Uterus (tissue), 4 donors: ENCODE data around the gene TSPAN9. TPM values are rescaled to one million over a fixed set of nuclear protein-coding genes. Genes with fewer than 3 reads are reported as not detected.

Experiments used
- DNase-seq, 2 donors: peaks; one replicate each; pipeline ENCODE4 v3.0.0-alpha.2; 2019 to 2020
- H3K27ac ChIP-seq, 2 donors: fragments of 200-600 bp; sonication (generic); 1 replicate in 1 of 2; 2 replicates in 1 of 2; pipeline ENCODE4 v1.5.1; 2016 to 2018
- H3K27me3 ChIP-seq, 2 donors: fragments of 200-600 bp; sonication (generic); one replicate each; pipeline ENCODE4 v1.5.1; 2018 to 2019; ENCODE audit warnings: control low read depth in 1 of 2
- H3K36me3 ChIP-seq, 2 donors: fragments of 200-600 bp; sonication (generic); one replicate each; pipeline ENCODE4 v1.5.1; 2019; ENCODE audit warnings: control low read depth in 1 of 2
- H3K4me1 ChIP-seq, 2 donors: fragments of 200-600 bp; sonication (generic); one replicate each; pipeline ENCODE4 v1.5.1; 2018 to 2019; ENCODE audit warnings: control low read depth in 1 of 2
- H3K4me3 ChIP-seq, 2 donors: fragments of 200-600 bp; sonication (generic); 1 replicate in 1 of 2; 2 replicates in 1 of 2; pipeline ENCODE4 v1.5.1; 2018 to 2019; ENCODE audit warnings: mild to moderate bottlenecking in 1 of 2
- H3K9me3 ChIP-seq, 2 donors: fragments of 200-600 bp; sonication (generic); one replicate each; pipeline ENCODE4 v1.5.1; 2019; ENCODE audit warnings: control low read depth in 1 of 2
- CTCF ChIP-seq, 4 experiments: fragments of 200-600 bp in 2 of 4; fragments of 450-650 bp in 2 of 4; sonication (generic) in 2 of 4; IDR thresholded peaks; one replicate each; pipeline ENCODE4 v1.5.1; 2016 to 2019; ENCODE audit warnings: antibody characterized with exemption in 4 of 4, mild to moderate bottlenecking in 2 of 4, moderate library complexity in 1 of 4
- POLR2A ChIP-seq, 2 donors: fragments of 450-650 bp; IDR thresholded peaks; one replicate each; pipeline ENCODE4 v1.6.1; 2016; ENCODE audit warnings: antibody characterized with exemption in 2 of 2, mild to moderate bottlenecking in 1 of 2, moderate library complexity in 1 of 2
- intact Hi-C: fragments of 100-400 bp; cut with DNase I; formaldehyde crosslinking; loops from one replicate; pipeline ENCODE4 v1.15.1; 2023; ENCODE audit warnings: low total_unique reads
- total RNA-seq, 4 donors: library from RNA; depleted of rRNA in 3 of 4; stranded (reverse); fragments of >200 nt in 3 of 4; gene quantifications; one replicate each; pipeline versions ENCODE4 v1.1.0 to v1.2.4, GENCODE V29; 2014 to 2023
- donor health status: DM: yes; HTN: yes; CAD: no.

The TSPAN9 gene
- total RNA-seq, 4 donors from 2014 or later: 47.9 to 106 (median 65.1) TPM

DNA sequence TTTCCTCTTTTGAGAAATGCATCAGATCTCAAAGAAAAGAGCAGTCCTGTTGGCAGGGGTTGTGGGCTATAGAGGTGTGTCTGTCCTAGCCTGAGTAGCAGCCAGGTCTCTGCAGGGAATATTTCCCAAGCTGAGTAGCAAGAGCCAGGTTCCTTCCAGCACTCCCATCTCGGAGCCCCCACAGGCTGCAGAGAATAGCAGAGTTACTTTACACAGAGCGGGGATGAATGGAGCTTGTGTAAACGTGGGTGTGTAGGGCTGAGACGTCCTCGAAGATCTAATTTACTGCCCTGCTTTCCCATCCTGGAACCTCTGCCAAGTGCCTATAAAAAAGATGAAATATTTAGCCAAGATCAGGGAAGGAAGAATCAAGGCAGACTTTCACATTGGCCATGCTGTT is 156.6 kb downstream of the TSPAN9 start:
- Histone ChIP-seq H3K36me3 (no peaks in the 10 kb centered on the region), H3K4me1 (peaks cover 0 to 7% of the 10 kb centered on the region in 2 donors), H3K27ac (no peak overlapping the region), H3K9me3 (no peaks in the 10 kb centered on the region), H3K4me3 (no peak overlapping the region), H3K27me3 (no peaks in the 10 kb centered on the region)
- TF ChIP-seq POLR2A (IDR thresholded peaks at IDR 0.05): no peak
- intact Hi-C loops: no loop called here
- no peak for DNase-seq

GRCh38 chr12:3236345-3237187 is 159.4 kb downstream of the TSPAN9 start:
- H3K9me3 ChIP-seq: no peaks in the 10 kb centered on the region
- no peak for TF ChIP-seq CTCF (IDR thresholded peaks at IDR 0.05)
- TF ChIP-seq POLR2A (IDR thresholded peaks at IDR 0.05): no peak
- peak; percentile 51 to 57 for DNase-seq
- H3K4me1 ChIP-seq: peaks cover 0 to 7% of the 10 kb centered on the region in 2 donors
- H3K27me3 ChIP-seq: no peaks in the 10 kb centered on the region
- H3K27ac ChIP-seq: no peak overlapping the region
- intact Hi-C loops: no loop called here
- H3K36me3 ChIP-seq: no peaks in the 10 kb centered on the region
- no peak overlapping the region for H3K4me3 ChIP-seq

GRCh38 chr12:3238196-3238595 is 161.0 kb downstream of the TSPAN9 start:
- H3K4me3 ChIP-seq: no peak overlapping the region
- H3K36me3 ChIP-seq: no peaks in the 10 kb centered on the region
- H3K4me1 ChIP-seq: peaks cover 0 to 7% of the 10 kb centered on the region in 2 donors
- no peak for DNase-seq
- H3K27me3 ChIP-seq: no peaks in the 10 kb centered on the region
- H3K27ac ChIP-seq: no peak overlapping the region
- intact Hi-C loops: no loop called here
- TF ChIP-seq CTCF (IDR thresholded peaks at IDR 0.05): no peak
- no peak for TF ChIP-seq POLR2A (IDR thresholded peaks at IDR 0.05)
- no peaks in the 10 kb centered on the region for H3K9me3 ChIP-seq

GRCh38 chr12:3241621-3242020 is 164.4 kb downstream of the TSPAN9 start:
- intact Hi-C loops: no loop called here
- no peak for DNase-seq
- peaks cover 0 to 2% of the 10 kb centered on the region in 2 donors for H3K4me1 ChIP-seq
- no peak overlapping the region for H3K4me3 ChIP-seq
- H3K27ac ChIP-seq: no peak overlapping the region
- H3K9me3 ChIP-seq: no peaks in the 10 kb centered on the region
- no peaks in the 10 kb centered on the region for H3K36me3 ChIP-seq
- TF ChIP-seq CTCF (IDR thresholded peaks at IDR 0.05) (no peak), POLR2A (IDR thresholded peaks at IDR 0.05) (no peak)
- H3K27me3 ChIP-seq: no peaks in the 10 kb centered on the region

DNA sequence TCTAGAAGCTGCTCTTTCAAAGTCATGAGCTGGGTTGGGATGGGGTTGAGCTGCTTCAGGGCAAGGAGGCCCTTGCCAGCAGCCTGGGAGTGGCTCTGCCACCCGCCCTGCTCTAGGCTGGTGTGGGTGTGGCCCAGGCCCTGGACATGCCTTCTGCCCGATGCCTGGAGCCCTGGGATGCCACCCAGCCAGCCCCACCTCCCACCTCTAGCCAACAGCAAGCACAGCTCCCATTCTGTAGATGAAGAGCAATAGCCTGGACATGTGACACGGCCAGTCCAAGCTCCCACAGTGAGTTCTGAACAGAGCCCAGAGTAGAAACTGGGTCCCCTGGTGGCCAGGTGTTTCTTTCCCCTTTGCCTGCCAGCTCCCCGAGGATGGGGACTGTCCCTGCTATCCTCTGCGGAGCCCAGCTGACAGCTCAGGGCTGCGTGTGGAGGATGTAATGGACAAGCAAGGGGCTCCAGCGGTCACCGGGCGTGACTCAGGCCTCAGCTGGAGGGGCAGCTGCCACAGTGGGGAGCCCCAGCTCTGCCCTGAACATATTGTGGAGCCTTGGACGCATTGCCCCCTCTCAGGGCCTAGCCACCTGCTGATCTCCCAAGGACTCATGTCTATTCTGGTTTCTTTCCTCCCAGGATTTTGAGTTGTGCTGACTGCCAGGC is 165.2 kb downstream of the TSPAN9 start:
- H3K27me3 ChIP-seq: no peaks in the 10 kb centered on the region
- H3K4me3 ChIP-seq: no peak overlapping the region
- no peak overlapping the region for H3K27ac ChIP-seq
- no peaks in the 10 kb centered on the region for H3K36me3 ChIP-seq
- TF ChIP-seq CTCF (IDR thresholded peaks at IDR 0.05) (no peak), POLR2A (IDR thresholded peaks at IDR 0.05) (no peak)
- intact Hi-C loops: no loop called here
- H3K4me1 ChIP-seq: no peaks in the 10 kb centered on the region
- no peaks in the 10 kb centered on the region for H3K9me3 ChIP-seq
- no peak for DNase-seq
